ENCODE measurements around the gene GRM2. TPM values are rescaled to one million over a fixed set of nuclear protein-coding genes. Genes with fewer than 3 reads are reported as not detected.

GRM2 gene
- total and polyA plus RNA-seq, 10 of the 15 experiments (the other 5 are each of a cell fraction or from before 2014, with no cell fraction given) = 0.01 to 0.14 (median 0.06) TPM; not detected in 5

DNA sequence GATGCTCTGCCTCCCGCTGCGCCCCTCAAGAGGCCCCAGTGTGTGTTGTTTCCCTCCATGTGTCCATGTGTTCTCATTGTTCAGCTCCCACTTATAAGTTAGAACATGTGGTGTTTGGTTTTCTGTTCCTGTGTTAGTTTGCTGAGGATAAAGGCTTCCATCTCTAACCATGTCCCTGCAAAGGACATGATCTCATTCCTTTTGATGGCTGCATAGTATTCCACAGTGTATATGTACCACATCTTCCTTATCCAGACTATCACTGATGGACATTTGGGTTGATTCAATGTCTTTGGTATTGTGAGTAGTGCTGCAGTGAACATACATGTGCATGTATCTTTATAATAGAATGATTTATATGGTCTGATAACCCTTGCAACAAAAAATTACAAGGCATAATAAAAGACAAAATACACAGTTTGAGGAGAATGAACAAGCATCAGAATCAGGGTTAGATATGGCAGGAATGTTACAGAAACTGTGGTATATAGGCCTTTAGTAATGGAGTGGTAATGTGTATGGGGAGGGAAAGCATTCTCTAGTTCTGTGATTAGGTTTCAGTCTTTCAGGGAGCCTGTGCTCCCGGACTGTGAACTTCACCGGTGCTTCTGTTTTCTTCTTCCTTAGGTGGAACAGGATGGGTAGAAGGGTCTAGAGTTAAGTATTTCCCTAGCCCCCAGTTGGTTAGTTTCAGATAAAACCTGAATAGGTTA is 27.1 kb downstream of the GRM2 start:
- 48% methylated on average over 4 of the region's 4 CpGs for WGBS (ENCODE audit: insufficient coverage, insufficient replicate concordance, low lambda C conversion rate, missing lambda C conversion rate)
- H3K27ac ChIP-seq (ENCODE audit: control insufficient read depth, insufficient read depth) = no peak overlapping the region
- POLR2A ChIA-PET = no interaction called here
- DNase-seq (ENCODE audit: low read depth, low spot score) (no peak), ATAC-seq (no peak), FAIRE-seq (no peak)
- no peak overlapping the region for H2AFZ ChIP-seq (ENCODE audit: control insufficient read depth, low read depth, low read length)
- RAD21 ChIA-PET (ENCODE audit: unreplicated experiment) = no interaction called here
- no peak for TF ChIP-seq CBX3 (IDR thresholded peaks at IDR 0.05; ENCODE audit: borderline replicate concordance, low read depth)
- no peak for TF ChIP-seq IKZF2 (IDR thresholded peaks at IDR 0.05)
- no peak for TF ChIP-seq POU2F2 (IDR thresholded peaks at IDR 0.05; ENCODE audit: borderline replicate concordance, low read depth, low read length)
- no peak for TF ChIP-seq MTA3 (IDR thresholded peaks at IDR 0.05; ENCODE audit: borderline replicate concordance, low read length)
- TF ChIP-seq RELA (IDR thresholded peaks at IDR 0.05; ENCODE audit: borderline replicate concordance, partially characterized antibody) = no peak
- no peak for TF ChIP-seq RCOR1 (conservative IDR thresholded peaks at IDR 0.05; ENCODE audit: low read depth, low read length)
- TF ChIP-seq, protein P1, sequence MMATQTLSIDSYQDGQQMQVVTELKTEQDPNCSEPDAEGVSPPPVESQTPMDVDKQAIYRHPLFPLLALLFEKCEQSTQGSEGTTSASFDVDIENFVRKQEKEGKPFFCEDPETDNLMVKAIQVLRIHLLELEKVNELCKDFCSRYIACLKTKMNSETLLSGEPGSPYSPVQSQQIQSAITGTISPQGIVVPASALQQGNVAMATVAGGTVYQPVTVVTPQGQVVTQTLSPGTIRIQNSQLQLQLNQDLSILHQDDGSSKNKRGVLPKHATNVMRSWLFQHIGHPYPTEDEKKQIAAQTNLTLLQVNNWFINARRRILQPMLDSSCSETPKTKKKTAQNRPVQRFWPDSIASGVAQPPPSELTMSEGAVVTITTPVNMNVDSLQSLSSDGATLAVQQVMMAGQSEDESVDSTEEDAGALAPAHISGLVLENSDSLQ (IDR thresholded peaks at IDR 0.05) = no peak
- TF ChIP-seq EED (IDR thresholded peaks at IDR 0.05; ENCODE audit: low read depth) = no peak
- TF ChIP-seq RB1 (IDR thresholded peaks at IDR 0.05; ENCODE audit: borderline replicate concordance) = no peak
- TF ChIP-seq JUND (IDR thresholded peaks at IDR 0.05; ENCODE audit: low read depth, low read length) = no peak
- no peak for TF ChIP-seq SMARCA5 (IDR thresholded peaks at IDR 0.05)
- TF ChIP-seq, protein P2, sequence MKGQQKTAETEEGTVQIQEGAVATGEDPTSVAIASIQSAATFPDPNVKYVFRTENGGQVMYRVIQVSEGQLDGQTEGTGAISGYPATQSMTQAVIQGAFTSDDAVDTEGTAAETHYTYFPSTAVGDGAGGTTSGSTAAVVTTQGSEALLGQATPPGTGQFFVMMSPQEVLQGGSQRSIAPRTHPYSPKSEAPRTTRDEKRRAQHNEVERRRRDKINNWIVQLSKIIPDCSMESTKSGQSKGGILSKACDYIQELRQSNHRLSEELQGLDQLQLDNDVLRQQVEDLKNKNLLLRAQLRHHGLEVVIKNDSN (IDR thresholded peaks at IDR 0.05; ENCODE audit: borderline replicate concordance, extremely low read length, insufficient read depth, low read depth, low read length) = no peak
- TF ChIP-seq KAT2A (conservative IDR thresholded peaks at IDR 0.05; ENCODE audit: control insufficient read depth, low read depth, low read length) = no peak
- TF ChIP-seq SMC3 (IDR thresholded peaks at IDR 0.05; ENCODE audit: borderline replicate concordance, low read length) = no peak
- no peak overlapping the region for H3K4me2 ChIP-seq (ENCODE audit: control insufficient read depth, insufficient read depth)
- H3K27me3 ChIP-seq (replicated peaks in 1 of 2; ENCODE audit: control insufficient read depth in 2 of 2, insufficient read depth in 2 of 2, low read length in 1 of 2) = no peaks in the 10 kb centered on the region
- no peaks in the 10 kb centered on the region for H3K36me3 ChIP-seq (ENCODE audit: control insufficient read depth in 2 of 2, insufficient read depth in 2 of 2, low read length in 1 of 2)
- SMC1A ChIA-PET (ENCODE audit: uncharacterized antibody, unreplicated experiment) = interaction anchor here (0.9 to 1.1 kb wide), 2 partner anchors 15 to 65 kb away, joined by 3 to 6 read pairs; no protein-coding TSS in a partner anchor
- no peaks in the 10 kb centered on the region for H3K79me2 ChIP-seq (ENCODE audit: control insufficient read depth, insufficient read depth, low read length)
- H3K9me3 ChIP-seq (replicated peaks; ENCODE audit: control insufficient read depth, insufficient read depth, low read length) = no peaks in the 10 kb centered on the region
- H3K4me1 ChIP-seq (ENCODE audit: control insufficient read depth, insufficient read depth, low read length) = no peaks in the 10 kb centered on the region
- intact Hi-C loops (cut with micrococcal nuclease; ENCODE audit: unreplicated experiment) (no loop called here), in situ Hi-C loops (cut with MboI) (no loop called here)
- H4K20me1 ChIP-seq (ENCODE audit: control insufficient read depth, insufficient read depth) = no peaks in the 10 kb centered on the region
- H3K9ac ChIP-seq (ENCODE audit: control insufficient read depth, insufficient read depth, low read length) = no peak overlapping the region
- BruUV-seq (replicated peaks) = no TSS peak
- CTCF ChIA-PET = interaction anchor here (1.3 kb wide), 1 partner anchor 86 kb away, joined by 4 read pairs; no protein-coding TSS in a partner anchor
- no peak overlapping the region for H3K4me3 ChIP-seq
